Breast epithelium (tissue), 3 donors: ENCODE results near the gene ALPK1.

Experiments used
- CTCF ChIP-seq, 3 donors: fragments of 450-650 bp; IDR thresholded peaks; one replicate each; pipeline ENCODE4 v1.5.1; 2016 to 2017; ENCODE audit warnings: antibody characterized with exemption in 3 of 3, mild to moderate bottlenecking in 3 of 3, moderate library complexity in 3 of 3
- POLR2A ChIP-seq: fragments of 450-650 bp; IDR thresholded peaks from one replicate; pipeline ENCODE4 v1.6.1; 2016; ENCODE audit warnings: antibody characterized with exemption, mild to moderate bottlenecking, moderate library complexity
- POLR2AphosphoS5 ChIP-seq, 3 donors: sonication (generic); formaldehyde crosslinking; IDR thresholded peaks; one replicate each; pipeline ENCODE4 v1.6.1; 2017; ENCODE audit warnings: antibody characterized with exemption in 3 of 3

- no peak for TF ChIP-seq CTCF (IDR thresholded peaks at IDR 0.05)
- TF ChIP-seq POLR2AphosphoS5 (IDR thresholded peaks at IDR 0.05), result no peak
- no peak for TF ChIP-seq POLR2A
Measured at GRCh38 chr4:112378858-112379257, 81.7 kb downstream of the ALPK1 start.
